GM12891 (cell line): ENCODE measurements around the gene TRIM3.

Experiments
- PAX5 ChIP-seq: IDR thresholded peaks from 2 replicates; pipeline ENCODE4 v1.6.1; 2011; ENCODE audit warnings: low read length, moderate library complexity, mild to moderate bottlenecking; ENCODE audit not compliant: insufficient read depth, severe bottlenecking
- POLR2A ChIP-seq: IDR thresholded peaks from 2 replicates; pipeline ENCODE4 v1.6.1; 2011; ENCODE audit warnings: low read depth, low read length, control low read depth
- POLR2AphosphoS5 ChIP-seq: IDR thresholded peaks from 2 replicates; pipeline ENCODE4 v1.6.1; 2011; ENCODE audit warnings: low read depth, low read length, control low read depth
- SPI1 ChIP-seq: IDR thresholded peaks from 2 replicates; pipeline ENCODE4 v1.6.1; 2011; ENCODE audit warnings: low read depth, low read length, control low read depth
- TAF1 ChIP-seq: IDR thresholded peaks from 2 replicates; pipeline ENCODE4 v1.6.1; 2011; ENCODE audit warnings: low read depth, low read length, control low read depth

DNA sequence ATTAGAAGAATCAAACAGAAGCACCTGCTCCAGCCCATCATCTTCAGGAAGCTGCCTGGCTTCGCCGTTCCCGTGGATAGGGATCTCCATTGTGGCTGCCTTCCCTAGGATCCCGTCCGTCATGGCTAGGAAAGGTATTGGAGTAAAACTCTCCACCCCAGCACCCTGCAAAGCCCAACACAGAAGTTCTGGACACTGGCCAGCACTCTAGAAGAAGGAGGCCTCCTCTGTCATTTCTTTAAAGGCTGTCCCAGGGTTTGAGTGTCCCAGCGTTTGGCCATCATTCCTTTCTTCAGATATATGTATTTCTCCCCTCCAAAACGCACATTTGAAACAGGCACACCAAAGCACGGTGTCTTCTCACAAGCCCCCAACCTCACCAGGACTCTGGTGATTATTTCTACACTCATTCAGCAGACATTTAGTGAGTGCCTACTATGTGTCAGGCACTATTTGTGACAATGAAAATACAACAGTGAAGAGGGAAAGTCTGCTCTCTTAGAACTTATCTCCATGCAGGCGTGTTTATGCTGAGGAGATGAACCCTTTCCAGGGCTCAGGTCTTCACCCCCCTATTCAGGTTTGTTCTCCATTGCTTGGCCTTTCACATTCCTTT lies 6.7 kb upstream of the TRIM3 start:
- TF ChIP-seq POLR2A (no peak), POLR2AphosphoS5 (no peak), TAF1 (no peak), PAX5 (no peak), SPI1 (no peak)
